ENCODE data around the gene DMRTA2. TPM values are rescaled to one million over a fixed set of nuclear protein-coding genes. Genes with fewer than 3 reads are reported as not detected.
A peak's percentile ranks its signal among the peaks of the same experiment; 100 is the strongest.

DMRTA2 gene
- total and polyA plus RNA-seq, 2 of the 8 experiments (the other 6 are each of a cell fraction or from before 2014, with no cell fraction given) = not detected

DNA sequence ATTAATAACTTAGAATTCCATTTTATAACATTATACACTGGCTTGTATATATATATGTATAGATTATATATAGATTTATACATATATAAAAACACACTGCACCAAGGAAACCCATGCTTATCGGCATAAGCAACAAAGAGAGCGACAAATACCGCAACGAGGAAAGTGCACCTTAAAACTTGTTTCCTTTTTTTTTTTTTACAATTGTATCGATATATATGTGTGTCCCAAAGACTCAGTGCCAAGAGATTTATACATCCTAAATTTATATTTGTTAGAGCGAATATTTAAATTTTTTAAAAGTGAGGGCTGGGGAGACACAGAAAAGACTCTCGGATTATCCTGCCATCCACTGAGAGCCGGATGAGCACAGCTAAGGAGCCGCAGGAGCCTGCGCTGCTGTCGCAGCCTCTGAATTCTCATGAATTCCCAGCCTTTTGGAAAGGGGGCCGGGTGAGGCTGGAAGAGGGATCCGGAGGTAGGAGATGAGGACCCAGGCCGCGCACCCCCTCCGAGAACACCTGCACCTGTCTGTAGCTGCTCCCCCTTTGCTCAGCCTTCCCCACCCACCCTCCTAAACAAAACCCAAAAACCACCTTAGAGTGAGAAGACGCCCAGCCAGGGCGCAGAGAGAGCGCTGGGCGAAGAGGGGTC is 5.2 kb downstream of the DMRTA2 start:
- TF ChIP-seq MAX (IDR thresholded peaks at IDR 0.05) (no peak), SP4 (IDR thresholded peaks at IDR 0.05; ENCODE audit: low read length) (no peak), SP2 (IDR thresholded peaks at IDR 0.05; ENCODE audit: low read length) (no peak), RNF2 (IDR thresholded peaks at IDR 0.05; ENCODE audit: borderline replicate concordance, low read depth, low read length, missing control alignments, poor library complexity, severe bottlenecking) (peak; percentile 86)
- TF ChIP-seq, protein P1, sequence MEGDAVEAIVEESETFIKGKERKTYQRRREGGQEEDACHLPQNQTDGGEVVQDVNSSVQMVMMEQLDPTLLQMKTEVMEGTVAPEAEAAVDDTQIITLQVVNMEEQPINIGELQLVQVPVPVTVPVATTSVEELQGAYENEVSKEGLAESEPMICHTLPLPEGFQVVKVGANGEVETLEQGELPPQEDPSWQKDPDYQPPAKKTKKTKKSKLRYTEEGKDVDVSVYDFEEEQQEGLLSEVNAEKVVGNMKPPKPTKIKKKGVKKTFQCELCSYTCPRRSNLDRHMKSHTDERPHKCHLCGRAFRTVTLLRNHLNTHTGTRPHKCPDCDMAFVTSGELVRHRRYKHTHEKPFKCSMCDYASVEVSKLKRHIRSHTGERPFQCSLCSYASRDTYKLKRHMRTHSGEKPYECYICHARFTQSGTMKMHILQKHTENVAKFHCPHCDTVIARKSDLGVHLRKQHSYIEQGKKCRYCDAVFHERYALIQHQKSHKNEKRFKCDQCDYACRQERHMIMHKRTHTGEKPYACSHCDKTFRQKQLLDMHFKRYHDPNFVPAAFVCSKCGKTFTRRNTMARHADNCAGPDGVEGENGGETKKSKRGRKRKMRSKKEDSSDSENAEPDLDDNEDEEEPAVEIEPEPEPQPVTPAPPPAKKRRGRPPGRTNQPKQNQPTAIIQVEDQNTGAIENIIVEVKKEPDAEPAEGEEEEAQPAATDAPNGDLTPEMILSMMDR (IDR thresholded peaks at IDR 0.05; ENCODE audit: control extremely low read depth in 1 of 3, insufficient read depth in 1 of 3, low read depth in 1 of 3, low read length in 3 of 3) = no peak
- WGBS, 2 experiments (ENCODE audit: extremely low coverage in 1 of 2, insufficient coverage in 1 of 2, insufficient read length in 1 of 2, insufficient replicate concordance in 2 of 2, low coverage in 1 of 2, low lambda C conversion rate in 2 of 2, missing lambda C conversion rate in 1 of 2) = 10% methylated on average over 18 of the region's 20 CpGs; no CpG with 5 or more reads in 1 of the 2 experiments
- Histone ChIP-seq H3K27ac (ENCODE audit: low read depth, low read length) (no peak overlapping the region), H3K4ac (replicated peaks; ENCODE audit: insufficient read length, low read depth, low read length) (no peak overlapping the region), H3K79me2 (ENCODE audit: control insufficient read depth in 1 of 2, insufficient read depth in 2 of 2, low read length in 2 of 2) (no peaks in the 10 kb centered on the region), H2BK120ac (replicated peaks; ENCODE audit: low read depth, low read length) (no peak overlapping the region), H4K91ac (replicated peaks; ENCODE audit: insufficient read length, low read length) (no peak overlapping the region), H2BK12ac (ENCODE audit: low read depth, low read length) (no peak overlapping the region), H4K20me1 (replicated peaks in 1 of 2; ENCODE audit: control insufficient read depth in 1 of 2, insufficient read depth in 2 of 2, low read length in 2 of 2) (peaks cover 11 to 33% of the 10 kb centered on the region in 2 experiments), H3K4me2 (ENCODE audit: insufficient read depth in 1 of 2, low read depth in 2 of 2, low read length in 2 of 2) (peak overlapping the region; percentile 56 to 70; a peak in 3 of 4 replicates), H4K8ac (ENCODE audit: extremely low read depth, insufficient read depth, low read length) (no peak overlapping the region; the same call in 1 of the 2 replicates), H3K36me3 (ENCODE audit: control insufficient read depth in 2 of 4, insufficient read depth in 4 of 4, low read length in 3 of 4) (peaks cover 0 to 13% (median 0%) of the 10 kb centered on the region in 4 experiments; a peak in 1 of 8 replicates), H3K4me1 (replicated peaks in 1 of 4; ENCODE audit: control insufficient read depth in 3 of 4, insufficient read depth in 4 of 4, low read length in 3 of 4) (peaks cover 4 to 30% (median 21%) of the 10 kb centered on the region in 4 experiments; a peak in 6 of 7 replicates), H2BK20ac (ENCODE audit: low read length) (no peak overlapping the region), H2BK15ac (ENCODE audit: low read length) (no peak overlapping the region), H3K9ac (replicated peaks in 1 of 4; ENCODE audit: extremely low read depth in 1 of 4, low read depth in 3 of 4, low read length in 3 of 4) (no peak overlapping the region), H3K9me3 (ENCODE audit: insufficient read depth in 2 of 2, low read depth in 1 of 2, low read length in 1 of 2) (peaks cover 0 to 3% of the 10 kb centered on the region in 2 experiments; a peak in 1 of 4 replicates), H3K79me1 (ENCODE audit: low read depth, low read length) (no peaks in the 10 kb centered on the region), H3K14ac (ENCODE audit: insufficient read length) (no peak overlapping the region), H3K23ac (ENCODE audit: insufficient read length) (no peak overlapping the region), H2AFZ (ENCODE audit: low read length) (no peak overlapping the region), H2AK5ac (ENCODE audit: low read depth, low read length) (no peak overlapping the region), H2BK5ac (ENCODE audit: low read depth, low read length) (no peak overlapping the region), H3K23me2 (ENCODE audit: low read depth, low read length) (peaks cover 14% of the 10 kb centered on the region), H3K56ac (replicated peaks; ENCODE audit: insufficient read length, low read depth, low read length) (no peak overlapping the region), H4K5ac (ENCODE audit: insufficient read length, low read depth, low read length) (no peak overlapping the region), H3K4me3 (ENCODE audit: extremely low read depth in 1 of 4, insufficient read depth in 2 of 4, low read depth in 3 of 4, low read length in 4 of 4) (peak overlapping the region in 2 of 4 experiments; percentile 15 to 51; a peak in 4 of 8 replicates), H3K18ac (ENCODE audit: extremely low read depth, low read length) (peak overlapping the region; percentile 51), H3K27me3 (replicated peaks in 1 of 4; ENCODE audit: control insufficient read depth in 3 of 4, extremely low read depth in 1 of 4, insufficient read depth in 3 of 4, low read length in 3 of 4) (peaks cover 97 to 100% (median 99%) of the 10 kb centered on the region in 4 experiments)
- no peak for FAIRE-seq
- no peak for DNase-seq (ENCODE audit: low read depth in 1 of 2, low spot score in 2 of 2)
- ChIA-PET POLR2A (ENCODE audit: partially characterized antibody) (no interaction called here), CTCF (ENCODE audit: partially characterized antibody) (interaction anchor here (1.8 to 3.3 kb wide), 2 partner anchors 8 to 11 kb away, joined by 9 to 13 read pairs; no protein-coding TSS in a partner anchor)

Data from H1 (cell line).